HEK293 (cell line): ENCODE measurements around the gene CEBPA.

Experiments
- GLI2 ChIP-seq: fragments of 450-650 bp; formaldehyde crosslinking; IDR thresholded peaks from 2 replicates; pipeline ENCODE4; 2017; ENCODE audit warnings: missing biosample characterization, missing genetic modification characterization, low read depth, borderline replicate concordance
- GLI4 ChIP-seq: fragments of 450-650 bp; formaldehyde crosslinking; IDR thresholded peaks from 2 replicates; pipeline ENCODE4 v1.5.1; 2016; ENCODE audit warnings: missing biosample characterization, missing genetic modification characterization
- HOXD13 ChIP-seq: sonication (generic); formaldehyde crosslinking; IDR thresholded peaks from 2 replicates; pipeline ENCODE4 v1.8.0; 2022; ENCODE audit warnings: missing genetic modification reagents, borderline replicate concordance
- KLF1 ChIP-seq: fragments of 450-650 bp; formaldehyde crosslinking; IDR thresholded peaks from 2 replicates; pipeline ENCODE4 v1.5.1; 2016; ENCODE audit warnings: missing biosample characterization, missing genetic modification characterization
- SALL2 ChIP-seq: fragments of 450-650 bp; formaldehyde crosslinking; IDR thresholded peaks from 2 replicates; pipeline ENCODE4 v1.5.0; 2017; ENCODE audit warnings: missing biosample characterization, mild to moderate bottlenecking, missing genetic modification characterization, borderline replicate concordance
- TRIM28 ChIP-seq: IDR thresholded peaks from 2 replicates; pipeline ENCODE4 v1.6.1; 2011; ENCODE audit warnings: low read length, control low read depth, borderline replicate concordance
- ZBTB10 ChIP-seq: fragments of 450-650 bp; formaldehyde crosslinking; IDR thresholded peaks from 2 replicates; pipeline ENCODE4 v1.5.1; 2016; ENCODE audit warnings: missing biosample characterization, missing genetic modification characterization
- ZBTB26 ChIP-seq: fragments of 450-650 bp; formaldehyde crosslinking; optimal IDR thresholded peaks from 2 replicates; pipeline ENCODE3; 2016; ENCODE audit warnings: missing biosample characterization, mild to moderate bottlenecking, missing genetic modification characterization
- ZBTB7A ChIP-seq: fragments of 450-650 bp; formaldehyde crosslinking; IDR thresholded peaks from 2 replicates; pipeline ENCODE4 v1.5.1; 2016; ENCODE audit warnings: low read depth, missing biosample characterization, missing genetic modification characterization
- ZEB2 ChIP-seq: fragments of 450-650 bp; formaldehyde crosslinking; IDR thresholded peaks from 2 replicates; pipeline ENCODE4 v1.5.1; 2016; ENCODE audit warnings: missing biosample characterization, missing genetic modification characterization
- ZFP3 ChIP-seq: fragments of 450-650 bp; formaldehyde crosslinking; IDR thresholded peaks from 2 replicates; pipeline ENCODE4 v1.5.1; 2016; ENCODE audit warnings: low read depth, missing biosample characterization, missing genetic modification characterization
- ZNF114 ChIP-seq: fragments of 450-650 bp; formaldehyde crosslinking; IDR thresholded peaks from 2 replicates; pipeline ENCODE4 v1.5.0; 2017; ENCODE audit warnings: missing biosample characterization, missing genetic modification characterization
- ZNF133 ChIP-seq: fragments of 450-650 bp; formaldehyde crosslinking; IDR thresholded peaks from 2 replicates; pipeline ENCODE4 v1.5.1; 2016; ENCODE audit warnings: missing biosample characterization, missing genetic modification characterization
- ZNF16 ChIP-seq: fragments of 450-650 bp; formaldehyde crosslinking; IDR thresholded peaks from 2 replicates; pipeline ENCODE4 v1.5.1; 2016; ENCODE audit warnings: low read depth, missing biosample characterization, missing genetic modification characterization
- ZNF169 ChIP-seq: fragments of 450-650 bp; formaldehyde crosslinking; IDR thresholded peaks from 2 replicates; pipeline ENCODE4 v1.5.1; 2016; ENCODE audit warnings: missing biosample characterization, missing genetic modification characterization
- ZNF174 ChIP-seq: fragments of 450-650 bp; formaldehyde crosslinking; IDR thresholded peaks from 2 replicates; pipeline ENCODE4 v1.5.0; 2017; ENCODE audit warnings: missing biosample characterization, mild to moderate bottlenecking, missing genetic modification characterization
- ZNF184 ChIP-seq: fragments of 450-650 bp; IDR thresholded peaks from 2 replicates; pipeline ENCODE4 v1.5.1; 2018; ENCODE audit warnings: missing biosample characterization, mild to moderate bottlenecking, missing genetic modification characterization
- ZNF211 ChIP-seq: fragments of 450-650 bp; formaldehyde crosslinking; IDR thresholded peaks from 2 replicates; pipeline ENCODE4 v1.5.1; 2016; ENCODE audit warnings: low read depth, missing biosample characterization, missing genetic modification characterization
- ZNF354C ChIP-seq: fragments of 450-650 bp; formaldehyde crosslinking; IDR thresholded peaks from 2 replicates; pipeline ENCODE4 v1.5.1; 2016; ENCODE audit warnings: missing biosample characterization, missing genetic modification characterization, low read depth, borderline replicate concordance
- ZNF391 ChIP-seq: fragments of 450-650 bp; formaldehyde crosslinking; IDR thresholded peaks from 2 replicates; pipeline ENCODE4 v1.5.1; 2016; ENCODE audit warnings: low read depth, missing biosample characterization, missing genetic modification characterization, borderline replicate concordance
- ZNF394 ChIP-seq: fragments of 450-650 bp; formaldehyde crosslinking; IDR thresholded peaks from 2 replicates; pipeline ENCODE4 v1.5.1; 2016; ENCODE audit warnings: missing biosample characterization, missing genetic modification characterization, mild to moderate bottlenecking, moderate library complexity, borderline replicate concordance
- ZNF416 ChIP-seq: fragments of 450-650 bp; formaldehyde crosslinking; IDR thresholded peaks from 2 replicates; pipeline ENCODE4 v1.5.1; 2016; ENCODE audit warnings: missing biosample characterization, missing genetic modification characterization
- ZNF423 ChIP-seq: fragments of 450-650 bp; formaldehyde crosslinking; IDR thresholded peaks from 2 replicates; pipeline ENCODE4 v1.5.1; 2016; ENCODE audit warnings: missing biosample characterization, missing genetic modification characterization
- ZNF426 ChIP-seq: fragments of 450-650 bp; formaldehyde crosslinking; IDR thresholded peaks from 2 replicates; pipeline ENCODE4 v1.5.1; 2017; ENCODE audit warnings: missing biosample characterization, missing genetic modification characterization, mild to moderate bottlenecking, inconsistent platforms, moderate library complexity
- ZNF48 ChIP-seq: fragments of 450-650 bp; formaldehyde crosslinking; IDR thresholded peaks from 2 replicates; pipeline ENCODE4 v1.5.1; 2016; ENCODE audit warnings: missing biosample characterization, missing genetic modification characterization
- ZNF555 ChIP-seq: fragments of 450-650 bp; formaldehyde crosslinking; conservative IDR thresholded peaks from 2 replicates; pipeline ENCODE4 v1.5.1; 2017; ENCODE audit warnings: missing biosample characterization, mild to moderate bottlenecking, missing genetic modification characterization, inconsistent platforms
- ZNF561 ChIP-seq: fragments of 450-650 bp; IDR thresholded peaks from 2 replicates; pipeline ENCODE4 v1.5.1; 2018; ENCODE audit warnings: missing biosample characterization, missing genetic modification characterization, borderline replicate concordance
- ZNF580 ChIP-seq: fragments of 450-650 bp; formaldehyde crosslinking; IDR thresholded peaks from 2 replicates; pipeline ENCODE4 v1.5.1; 2016; ENCODE audit warnings: missing biosample characterization, missing genetic modification characterization
- ZNF707 ChIP-seq: fragments of 450-650 bp; formaldehyde crosslinking; IDR thresholded peaks from 2 replicates; pipeline ENCODE4 v1.5.1; 2016; ENCODE audit warnings: missing biosample characterization, missing genetic modification characterization
- ZNF776 ChIP-seq: fragments of 450-650 bp; formaldehyde crosslinking; IDR thresholded peaks from 2 replicates; pipeline ENCODE4 v1.5.0; 2017; ENCODE audit warnings: missing biosample characterization, missing genetic modification characterization, borderline replicate concordance
- TF ChIP-seq, protein P1 (sequence below): fragments of 450-650 bp; formaldehyde crosslinking; IDR thresholded peaks from 2 replicates; pipeline ENCODE4 v1.5.1; 2016; ENCODE audit warnings: missing biosample characterization, missing genetic modification characterization
- TF ChIP-seq, protein P2 (sequence below): fragments of 450-650 bp; IDR thresholded peaks from 2 replicates; pipeline ENCODE4 v1.5.1; 2018; ENCODE audit warnings: missing biosample characterization, missing genetic modification characterization

The CEBPA gene

GRCh38 chr19:33250500-33250899 lies 51.8 kb downstream of the CEBPA start (continued):
- peak; percentile 49; the same call in 1 of the 2 replicates for TF ChIP-seq ZNF114
- TF ChIP-seq ZFP3 = no peak
- TF ChIP-seq ZNF416 = no peak; the same call in 1 of the 2 replicates
- no peak for TF ChIP-seq ZNF561
- no peak for TF ChIP-seq ZNF555 (tag by site-specific recombination)
- TF ChIP-seq ZNF174 (tag by site-specific recombination) = no peak
- TF ChIP-seq ZNF184 (tag by site-specific recombination) = no peak
- TF ChIP-seq ZNF580 (tag by site-specific recombination) = no peak
- TF ChIP-seq, protein P1, sequence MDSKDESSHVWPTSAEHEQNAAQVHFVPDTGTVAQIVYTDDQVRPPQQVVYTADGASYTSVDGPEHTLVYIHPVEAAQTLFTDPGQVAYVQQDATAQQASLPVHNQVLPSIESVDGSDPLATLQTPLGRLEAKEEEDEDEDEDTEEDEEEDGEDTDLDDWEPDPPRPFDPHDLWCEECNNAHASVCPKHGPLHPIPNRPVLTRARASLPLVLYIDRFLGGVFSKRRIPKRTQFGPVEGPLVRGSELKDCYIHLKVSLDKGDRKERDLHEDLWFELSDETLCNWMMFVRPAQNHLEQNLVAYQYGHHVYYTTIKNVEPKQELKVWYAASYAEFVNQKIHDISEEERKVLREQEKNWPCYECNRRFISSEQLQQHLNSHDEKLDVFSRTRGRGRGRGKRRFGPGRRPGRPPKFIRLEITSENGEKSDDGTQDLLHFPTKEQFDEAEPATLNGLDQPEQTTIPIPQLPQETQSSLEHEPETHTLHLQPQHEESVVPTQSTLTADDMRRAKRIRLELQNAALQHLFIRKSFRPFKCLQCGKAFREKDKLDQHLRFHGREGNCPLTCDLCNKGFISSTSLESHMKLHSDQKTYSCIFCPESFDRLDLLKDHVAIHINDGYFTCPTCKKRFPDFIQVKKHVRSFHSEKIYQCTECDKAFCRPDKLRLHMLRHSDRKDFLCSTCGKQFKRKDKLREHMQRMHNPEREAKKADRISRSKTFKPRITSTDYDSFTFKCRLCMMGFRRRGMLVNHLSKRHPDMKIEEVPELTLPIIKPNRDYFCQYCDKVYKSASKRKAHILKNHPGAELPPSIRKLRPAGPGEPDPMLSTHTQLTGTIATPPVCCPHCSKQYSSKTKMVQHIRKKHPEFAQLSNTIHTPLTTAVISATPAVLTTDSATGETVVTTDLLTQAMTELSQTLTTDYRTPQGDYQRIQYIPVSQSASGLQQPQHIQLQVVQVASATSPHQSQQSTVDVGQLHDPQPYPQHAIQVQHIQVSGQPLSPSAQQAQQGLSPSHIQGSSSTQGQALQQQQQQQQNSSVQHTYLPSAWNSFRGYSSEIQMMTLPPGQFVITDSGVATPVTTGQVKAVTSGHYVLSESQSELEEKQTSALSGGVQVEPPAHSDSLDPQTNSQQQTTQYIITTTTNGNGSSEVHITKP (tag by site-specific recombination) = no peak
- TF ChIP-seq ZNF48 = no peak
- TF ChIP-seq, protein P2, sequence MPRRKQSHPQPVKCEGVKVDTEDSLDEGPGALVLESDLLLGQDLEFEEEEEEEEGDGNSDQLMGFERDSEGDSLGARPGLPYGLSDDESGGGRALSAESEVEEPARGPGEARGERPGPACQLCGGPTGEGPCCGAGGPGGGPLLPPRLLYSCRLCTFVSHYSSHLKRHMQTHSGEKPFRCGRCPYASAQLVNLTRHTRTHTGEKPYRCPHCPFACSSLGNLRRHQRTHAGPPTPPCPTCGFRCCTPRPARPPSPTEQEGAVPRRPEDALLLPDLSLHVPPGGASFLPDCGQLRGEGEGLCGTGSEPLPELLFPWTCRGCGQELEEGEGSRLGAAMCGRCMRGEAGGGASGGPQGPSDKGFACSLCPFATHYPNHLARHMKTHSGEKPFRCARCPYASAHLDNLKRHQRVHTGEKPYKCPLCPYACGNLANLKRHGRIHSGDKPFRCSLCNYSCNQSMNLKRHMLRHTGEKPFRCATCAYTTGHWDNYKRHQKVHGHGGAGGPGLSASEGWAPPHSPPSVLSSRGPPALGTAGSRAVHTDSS (tag by site-specific recombination) = no peak
- TF ChIP-seq ZNF426 (tag by site-specific recombination) = no peak
- TF ChIP-seq TRIM28 = no peak
- TF ChIP-seq ZNF391 (tag by site-specific recombination) = no peak
- TF ChIP-seq GLI4 (tag by site-specific recombination) = no peak
- no peak; the same call in 1 of the 2 replicates for TF ChIP-seq ZNF16 (tag by site-specific recombination)
- TF ChIP-seq SALL2 (tag by site-specific recombination) = peak; percentile 94
- no peak for TF ChIP-seq KLF1 (tag by site-specific recombination)
- TF ChIP-seq ZNF169 = no peak
- TF ChIP-seq ZNF776 (tag by site-specific recombination) = no peak
- no peak for TF ChIP-seq HOXD13
- TF ChIP-seq ZBTB26 = no peak
- no peak for TF ChIP-seq ZEB2 (tag by site-specific recombination)
- TF ChIP-seq ZNF394 = no peak
- TF ChIP-seq ZNF211 (tag by site-specific recombination) = no peak; the same call in 1 of the 2 replicates
- no peak for TF ChIP-seq ZNF423
- TF ChIP-seq ZBTB10 (tag by site-specific recombination) = no peak
- peak; percentile 67; the same call in 1 of the 2 replicates for TF ChIP-seq ZBTB7A
- peak; percentile 57; the same call in 1 of the 2 replicates for TF ChIP-seq ZNF133 (tag by site-specific recombination)
- peak; percentile 21; the same call in 1 of the 2 replicates for TF ChIP-seq ZNF707 (tag by site-specific recombination)
- no peak for TF ChIP-seq ZNF354C (tag by site-specific recombination)
- no peak for TF ChIP-seq GLI2 (tag by site-specific recombination)
